ENCODE results near the gene AK8.
"Not testable (repeated sequence)": the region's sequence is repeated elsewhere in the genome, so short reads cannot be mapped to it uniquely, and the experiment has no call there.

Gene AK8

DNA sequence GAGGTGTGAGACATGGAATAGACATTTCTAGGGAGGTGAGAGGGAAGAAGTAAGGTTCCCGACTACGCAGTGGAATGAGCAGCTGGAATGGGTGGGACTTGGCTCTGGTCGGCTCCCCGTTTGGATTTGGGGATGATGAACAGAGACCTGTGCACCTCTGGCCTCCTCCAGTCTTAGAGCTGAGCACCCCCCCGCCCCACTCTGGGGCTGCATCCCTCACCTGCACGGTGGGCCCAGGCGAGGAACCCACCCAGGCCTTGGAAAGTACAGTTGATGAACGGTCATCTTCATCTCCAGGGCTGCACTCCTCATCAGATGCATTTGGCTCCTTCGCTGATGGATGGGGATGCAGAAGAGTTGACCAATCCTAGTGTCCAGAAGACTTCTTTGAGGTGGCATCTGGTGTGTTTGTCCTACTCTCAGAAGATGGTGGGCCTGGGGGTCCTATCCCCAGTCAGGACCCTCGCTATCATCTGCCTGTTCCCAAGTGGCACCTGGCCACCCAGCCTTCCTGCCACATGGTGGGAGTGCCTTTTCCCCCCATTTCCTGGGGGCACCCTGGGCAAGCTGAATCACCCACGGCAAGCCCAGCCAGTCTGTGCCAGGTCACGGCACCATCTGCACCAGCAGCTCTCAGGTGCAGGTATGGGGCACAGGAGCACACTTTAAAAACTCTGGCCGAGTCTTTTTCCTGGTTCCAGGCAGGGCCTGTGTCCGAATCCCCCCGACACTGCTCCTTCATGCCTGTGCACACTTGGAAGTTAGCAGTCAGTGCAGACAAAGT lies 137.4 kb downstream of the AK8 start:
- no peak for FAIRE-seq

DNA sequence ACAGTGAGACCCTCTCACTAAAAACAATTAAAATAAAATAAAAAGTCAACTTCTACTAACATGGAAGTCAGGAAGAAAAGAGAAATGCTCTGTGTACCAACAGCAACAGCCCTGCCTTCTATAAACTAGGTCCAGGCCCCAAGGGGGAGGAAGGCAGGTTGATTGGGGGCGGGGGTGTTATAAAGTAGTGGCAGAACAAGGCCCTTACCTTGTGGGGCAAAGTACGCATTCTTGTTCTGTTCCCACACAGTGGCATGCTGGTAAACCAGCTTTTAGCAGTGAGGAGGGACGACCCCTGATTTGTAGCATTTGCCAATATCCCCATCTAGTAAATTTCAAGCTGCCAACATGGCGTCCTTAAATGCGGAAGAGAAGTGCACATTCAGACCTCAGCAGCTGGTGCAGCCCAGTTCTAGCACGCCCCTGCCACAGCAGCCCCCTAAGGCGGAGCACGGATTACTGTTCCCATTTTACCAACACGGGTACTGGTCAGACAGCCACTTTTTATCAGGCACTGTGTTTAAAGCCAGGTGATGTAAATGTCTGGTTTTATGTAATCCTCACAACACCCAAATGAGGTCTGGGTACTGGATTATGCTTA lies 138.3 kb downstream of the AK8 start:
- FAIRE-seq: no peak

DNA sequence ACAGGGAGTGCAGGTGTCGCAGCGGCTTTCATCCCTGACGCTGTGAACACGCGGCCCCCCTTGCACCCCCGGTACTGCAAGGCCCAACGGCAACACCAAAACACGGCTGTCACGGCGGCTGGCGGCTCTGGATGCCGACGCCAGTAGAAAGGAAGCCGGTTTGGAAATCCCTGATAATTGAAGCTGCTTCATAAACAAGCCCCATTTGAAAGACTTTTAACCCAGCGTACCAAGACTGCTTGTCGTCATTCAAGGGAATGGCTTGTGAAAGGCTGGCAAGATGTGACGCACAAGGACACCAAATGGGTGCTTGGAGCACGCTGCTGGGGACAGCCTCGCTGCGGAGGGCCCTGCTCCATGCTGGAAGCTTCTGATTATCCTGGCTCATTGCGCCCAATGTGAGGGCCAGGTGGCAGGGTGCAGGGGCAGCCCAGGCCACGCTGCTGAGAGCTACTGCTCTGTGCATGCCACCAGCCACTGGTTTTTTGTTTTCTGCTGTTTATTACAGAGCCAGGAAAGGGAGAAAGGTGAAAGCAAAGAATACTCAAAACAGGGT lies 144.7 kb downstream of the AK8 start:
- FAIRE-seq: no peak

DNA sequence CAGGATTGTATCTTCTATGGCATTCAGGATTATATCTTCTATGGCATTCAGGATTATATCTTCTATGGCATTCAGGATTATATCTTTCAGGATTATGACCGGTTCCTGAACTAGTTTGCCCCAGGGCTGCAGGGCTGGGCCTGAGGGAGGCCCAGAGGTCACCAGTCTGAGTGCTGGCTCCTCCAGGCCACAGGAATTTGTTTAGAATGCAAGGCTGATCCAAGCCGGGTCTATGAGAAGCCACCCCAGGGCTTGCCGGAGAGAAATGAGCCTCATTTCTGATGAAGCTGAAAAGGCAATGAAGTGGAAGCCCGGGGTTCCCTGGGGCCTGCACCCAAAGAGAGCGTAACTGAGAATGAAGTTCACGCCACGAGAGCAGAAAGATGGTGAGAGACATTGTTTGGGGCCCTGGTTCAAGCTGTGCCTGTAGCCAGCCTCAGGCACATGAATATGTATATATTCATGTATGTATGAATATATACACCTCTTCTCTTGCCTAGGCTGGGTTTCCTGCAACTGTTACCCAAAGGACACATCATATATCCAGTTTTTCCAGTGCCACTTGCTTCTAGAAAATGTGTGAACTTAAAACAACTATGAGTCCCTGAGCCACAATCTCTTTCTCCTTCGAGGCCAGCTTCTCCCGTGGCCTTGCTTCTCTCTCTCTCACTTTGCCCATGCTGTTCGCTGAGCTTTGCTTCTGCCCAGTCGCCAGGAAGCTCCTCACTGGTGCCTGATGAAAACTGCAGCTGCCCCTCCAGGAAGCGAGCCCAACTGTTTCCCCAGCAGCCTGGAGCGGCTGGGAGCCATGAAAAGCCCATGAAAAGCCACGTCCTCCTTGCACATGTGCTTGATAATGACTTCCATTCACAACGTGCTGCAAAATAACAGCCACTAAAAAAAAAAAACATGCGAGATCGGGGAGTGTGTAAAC lies 145.5 kb downstream of the AK8 start:
- no peak for FAIRE-seq

DNA sequence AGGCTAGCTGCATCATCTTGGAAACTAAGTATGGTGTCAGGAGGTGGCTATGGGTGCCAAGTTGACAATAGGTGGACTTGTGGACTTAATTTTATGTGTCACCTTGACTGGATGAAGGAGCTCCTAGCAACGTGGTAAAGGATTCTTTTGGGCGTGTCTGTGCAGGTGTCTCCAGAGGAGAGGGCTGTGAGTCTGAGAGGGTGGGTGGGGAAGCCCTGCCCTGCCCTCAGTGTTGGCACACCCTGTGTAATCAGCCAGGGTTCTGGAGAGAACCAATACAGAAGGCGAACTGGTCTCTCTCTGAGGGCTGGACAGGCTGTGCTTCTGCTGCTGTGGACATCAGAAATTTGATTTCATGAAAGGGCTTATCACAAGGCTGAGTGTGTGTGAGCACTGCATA lies 146.9 kb downstream of the AK8 start:
- FAIRE-seq: no peak

DNA sequence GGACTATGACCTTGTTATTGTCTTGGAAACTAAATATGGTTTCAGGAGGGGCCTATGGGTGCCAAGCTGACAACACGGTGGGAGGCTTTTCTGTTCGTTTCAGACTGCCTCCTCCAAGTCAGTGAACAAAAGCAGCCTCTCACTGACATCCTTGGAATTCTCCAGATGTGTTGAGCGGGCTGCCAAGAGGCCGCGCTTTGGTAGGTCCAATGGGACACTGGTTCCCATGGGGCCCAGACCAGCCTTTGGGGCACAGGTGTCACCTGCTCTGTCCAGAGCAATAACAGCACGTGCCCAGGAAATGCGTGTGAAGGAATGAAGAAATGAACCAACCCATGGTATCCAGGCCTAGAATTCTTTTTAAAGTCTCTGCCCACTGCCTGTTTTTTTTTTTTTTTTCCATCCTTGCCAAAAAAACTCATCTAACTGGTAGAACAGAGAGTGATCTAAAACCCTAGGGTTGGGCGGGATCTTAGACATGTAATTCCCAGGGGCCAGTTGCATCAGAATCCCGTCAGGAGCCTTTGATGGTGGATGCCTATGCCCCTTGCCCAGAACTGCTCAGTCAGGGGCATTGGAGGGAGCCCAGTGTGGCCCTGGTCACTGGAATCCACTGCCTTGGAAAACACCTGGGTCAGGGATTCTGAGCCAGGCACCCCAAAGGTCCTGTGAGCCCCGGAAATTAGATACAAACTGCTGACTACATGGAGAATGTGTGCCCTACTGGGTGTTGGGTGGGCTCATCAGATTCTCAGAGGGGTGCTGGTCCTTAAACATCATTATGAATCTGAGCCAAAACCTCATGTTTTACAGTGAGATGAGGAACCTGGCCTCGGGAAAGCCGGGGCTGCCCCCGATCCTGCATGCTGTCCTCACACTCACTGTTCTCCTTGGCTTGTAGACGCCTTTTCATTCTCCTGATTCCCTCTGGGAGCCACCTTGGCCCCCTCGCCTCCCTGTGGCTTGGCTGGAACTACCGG lies 147.7 kb downstream of the AK8 start:
- FAIRE-seq: no peak

DNA sequence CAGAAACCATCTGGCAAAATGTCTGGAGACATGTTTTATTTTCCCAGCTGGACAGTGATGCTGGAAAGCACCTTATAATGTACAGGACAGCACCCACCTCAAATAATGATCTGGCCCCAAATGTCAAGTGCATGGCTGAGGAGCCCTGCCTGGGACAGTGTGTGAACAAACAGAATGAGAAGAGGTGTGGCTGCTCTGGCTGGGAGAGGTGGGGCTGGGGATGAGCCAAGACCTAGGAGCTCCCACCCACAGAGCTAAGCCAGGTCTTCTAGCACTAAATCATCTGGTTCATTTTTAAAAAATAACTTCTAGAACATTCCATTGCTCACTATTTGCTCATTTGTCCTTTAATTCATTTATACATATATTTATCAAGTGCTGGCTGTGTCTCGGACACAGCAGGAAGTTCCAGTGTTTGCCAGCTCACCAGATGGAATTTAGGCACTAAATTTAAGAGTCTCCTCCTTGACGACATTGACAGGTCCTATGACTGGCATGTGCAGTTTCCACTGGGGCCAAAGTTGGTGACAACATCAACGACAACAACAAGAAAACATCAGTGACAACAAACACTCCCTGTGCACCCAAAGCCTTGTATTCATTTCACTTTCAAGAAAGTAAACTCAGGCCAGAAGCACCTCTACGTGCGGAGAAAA lies 148.7 kb downstream of the AK8 start:
- no peak for FAIRE-seq

DNA sequence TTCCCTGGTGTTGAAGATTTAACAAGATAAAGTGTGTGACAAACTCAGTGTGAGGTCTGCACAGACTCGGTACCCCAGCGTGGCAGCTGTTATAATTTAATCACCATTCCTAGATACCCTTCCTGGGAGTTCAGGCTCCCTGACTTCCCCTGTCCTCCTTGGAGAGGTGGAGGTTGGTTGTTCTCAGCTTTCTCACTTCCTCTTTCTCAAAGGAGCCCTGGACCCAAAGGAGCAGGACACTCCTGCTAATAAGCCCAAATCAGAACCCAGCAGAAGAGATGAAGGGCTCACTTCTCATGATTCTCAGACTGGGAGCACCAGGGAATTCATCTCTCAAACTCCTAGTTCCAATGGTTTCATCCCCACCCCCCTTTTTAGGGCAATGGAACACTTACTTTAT lies 149.6 kb downstream of the AK8 start:
- no peak for FAIRE-seq

DNA sequence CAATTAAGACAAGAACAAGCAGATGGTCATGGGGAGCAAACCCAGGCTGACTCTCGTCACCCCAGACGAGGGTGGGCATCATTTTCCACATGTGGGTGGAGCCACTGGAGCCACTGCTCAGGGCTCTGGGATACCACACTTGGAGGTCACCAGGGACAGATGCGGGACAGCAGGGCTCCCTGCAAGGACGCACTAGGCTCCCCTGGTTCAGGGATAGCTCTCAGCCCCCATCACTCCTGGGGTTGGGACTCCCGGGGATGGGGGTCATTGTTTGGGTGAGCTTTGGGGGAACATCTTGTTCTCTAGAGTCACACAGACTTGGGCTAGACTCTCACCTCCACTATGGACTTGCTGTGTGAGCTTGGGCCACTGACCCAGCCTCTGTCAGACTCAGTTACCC lies 150.0 kb downstream of the AK8 start:
- FAIRE-seq: no peak

DNA sequence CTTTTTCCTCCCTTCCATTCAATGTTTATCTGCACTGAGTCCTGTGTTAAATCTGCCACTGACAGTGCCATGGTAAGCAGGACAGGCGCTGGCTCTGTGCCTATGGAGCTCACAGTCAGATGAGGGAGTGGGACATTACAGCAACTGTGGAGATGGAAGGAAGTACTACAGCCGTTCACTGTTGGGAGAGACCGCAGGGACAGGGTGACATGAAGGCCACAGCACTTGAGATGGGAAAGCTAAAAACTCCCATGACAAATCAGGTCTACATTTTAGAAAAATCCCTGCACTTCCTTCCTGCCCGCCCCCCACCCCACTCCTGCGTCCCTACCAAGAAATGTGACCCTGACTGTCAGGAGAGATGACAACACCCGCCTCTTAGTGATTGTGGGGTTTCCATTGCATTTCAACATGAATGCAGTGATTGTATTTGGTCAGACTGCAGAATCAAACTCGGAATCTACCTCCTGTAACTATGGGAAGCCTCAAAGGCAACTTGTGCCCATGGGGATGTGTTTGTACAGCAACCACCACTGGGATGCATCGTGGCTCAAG lies 151.4 kb downstream of the AK8 start:
- no peak for FAIRE-seq

DNA sequence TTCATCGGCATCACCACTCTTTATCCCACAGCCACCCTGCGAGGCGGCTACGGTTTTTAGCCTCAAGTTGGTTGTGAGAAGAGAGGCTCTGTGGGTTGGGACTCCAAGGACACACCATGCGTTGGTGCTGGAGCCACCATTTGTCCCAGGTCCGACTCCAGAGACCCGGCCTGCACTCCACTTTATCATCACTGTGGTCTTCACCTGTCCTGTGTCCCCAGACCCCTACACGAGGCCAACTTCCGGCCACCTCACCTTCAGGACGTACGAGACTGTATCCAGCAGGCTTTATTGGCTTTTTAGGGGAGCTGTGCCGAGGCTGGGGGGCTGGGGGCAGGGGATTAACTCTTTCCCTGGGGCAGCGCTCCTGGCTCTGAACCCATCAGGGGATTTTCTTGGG lies 152.8 kb downstream of the AK8 start:
- no peak for FAIRE-seq

DNA sequence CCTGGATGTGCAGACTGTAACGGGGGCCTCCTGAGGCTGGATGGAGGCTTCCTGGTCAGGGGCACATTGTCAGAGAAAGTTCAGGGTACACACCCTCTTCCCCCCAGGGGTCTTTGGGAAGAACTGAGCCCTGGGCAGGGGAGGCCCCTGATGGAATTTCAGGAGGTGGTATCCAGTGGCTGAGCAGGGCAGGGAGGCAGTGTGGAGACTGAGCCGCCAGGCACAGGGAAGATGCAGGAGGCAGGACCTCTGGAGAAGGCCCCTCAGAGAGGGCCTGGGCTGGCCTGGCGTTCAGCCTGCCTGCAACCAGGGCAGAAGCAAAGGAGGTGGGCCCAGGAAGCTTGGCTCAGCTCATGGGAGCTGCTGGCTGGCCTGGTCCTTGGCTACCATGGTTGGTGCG lies 154.3 kb downstream of the AK8 start:
- FAIRE-seq: no peak

DNA sequence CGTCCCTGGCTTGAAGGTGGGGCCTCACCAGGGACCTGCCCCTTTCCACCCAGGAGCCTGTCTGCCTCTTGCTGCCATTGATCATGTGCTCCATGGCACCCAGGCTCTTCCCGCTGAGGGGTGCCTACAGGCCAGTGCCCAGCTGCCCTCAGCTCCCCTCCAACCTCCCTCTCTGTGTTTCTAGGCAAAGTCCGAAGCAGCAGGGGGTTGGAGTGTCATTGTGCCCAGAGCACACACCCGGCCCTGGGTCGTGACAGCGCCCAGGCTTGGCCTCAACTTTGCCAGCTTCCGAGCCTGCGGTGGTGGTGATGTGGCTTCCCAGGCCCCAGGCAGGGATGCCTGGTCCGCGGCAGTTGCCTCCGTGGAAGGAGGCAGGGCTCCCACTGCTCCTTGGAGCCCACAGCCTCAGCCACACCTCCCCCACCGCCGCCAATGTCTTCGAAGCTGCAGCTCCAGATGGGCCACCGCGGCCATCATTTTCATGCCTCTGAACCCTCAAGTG lies 155.5 kb downstream of the AK8 start:
- no peak for FAIRE-seq

DNA sequence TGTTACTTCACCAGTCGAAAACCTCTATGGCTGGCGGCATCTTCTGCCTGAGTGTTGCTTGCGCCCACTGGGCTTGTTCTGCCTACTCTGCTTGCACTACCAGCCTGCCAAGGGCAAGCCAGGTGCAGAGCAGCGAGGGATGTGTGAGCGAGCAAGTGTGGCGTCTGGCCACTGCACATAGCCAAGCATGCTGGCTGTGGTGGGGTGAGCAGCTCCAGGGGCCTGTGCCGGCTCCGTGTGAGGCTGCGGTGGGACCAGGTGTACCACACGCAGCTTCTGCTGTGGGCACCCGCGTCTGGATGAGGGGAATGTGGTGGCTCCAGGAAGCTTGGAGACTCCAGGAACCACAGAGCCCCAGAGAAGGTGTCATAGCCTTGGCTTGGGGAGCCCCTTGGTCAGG lies 156.4 kb downstream of the AK8 start:
- no peak for FAIRE-seq

DNA sequence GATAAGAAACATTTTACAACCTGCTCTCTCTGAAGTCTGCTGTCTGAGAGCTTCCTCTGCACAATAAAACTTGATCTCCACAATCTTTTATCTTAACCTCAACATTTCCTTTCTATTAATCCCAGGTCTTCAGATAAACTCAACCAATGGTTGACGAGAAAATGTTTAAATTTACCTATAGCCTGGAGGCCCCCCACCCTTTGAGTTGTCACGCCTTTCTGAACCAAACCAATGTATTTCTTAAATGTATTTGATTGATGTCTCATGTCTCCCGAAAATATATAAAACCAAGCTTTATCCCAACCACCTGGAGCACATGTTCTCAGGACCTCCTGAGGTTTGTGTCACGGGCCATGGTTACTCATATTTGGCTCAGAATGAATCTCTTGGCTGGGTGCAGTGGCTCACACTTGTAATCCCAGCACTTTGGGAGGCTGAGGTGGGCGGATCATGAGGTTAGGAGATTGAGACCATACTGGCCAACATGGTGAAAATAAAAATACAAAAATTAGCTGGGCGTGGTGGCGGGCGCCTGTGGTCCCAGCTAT lies 159.6 kb downstream of the AK8 start:
- FAIRE-seq: not testable (repeated sequence)

DNA sequence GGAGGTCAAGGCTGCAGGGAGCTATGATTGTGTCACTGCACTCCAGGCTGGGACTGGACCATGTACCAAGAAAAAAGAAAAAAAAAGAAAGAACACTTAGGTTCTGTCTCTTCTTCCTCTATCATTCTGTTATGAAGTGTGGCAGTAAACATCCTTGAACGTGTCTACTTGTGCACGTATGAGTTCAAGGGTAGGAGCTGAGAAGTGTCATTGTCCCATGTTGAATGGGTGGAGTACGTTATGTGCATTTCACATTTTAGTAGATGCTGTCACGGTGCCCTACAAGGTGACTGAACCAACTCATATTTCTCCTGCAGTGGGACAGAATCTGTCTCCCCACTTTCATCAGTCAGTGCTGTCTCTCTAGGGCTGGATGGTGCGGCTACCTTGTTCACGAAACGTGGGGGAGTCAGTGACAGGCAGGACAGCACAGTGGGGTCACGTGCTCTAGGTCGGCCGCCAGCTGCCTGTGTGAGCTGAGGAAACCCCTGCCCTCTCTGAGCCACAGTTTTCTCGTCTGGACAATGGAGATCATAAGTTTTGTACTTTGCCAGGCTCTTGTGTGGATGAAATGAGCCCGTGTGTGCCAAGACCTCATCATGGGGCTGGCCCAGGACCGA lies 160.6 kb downstream of the AK8 start:
- FAIRE-seq: no peak

DNA sequence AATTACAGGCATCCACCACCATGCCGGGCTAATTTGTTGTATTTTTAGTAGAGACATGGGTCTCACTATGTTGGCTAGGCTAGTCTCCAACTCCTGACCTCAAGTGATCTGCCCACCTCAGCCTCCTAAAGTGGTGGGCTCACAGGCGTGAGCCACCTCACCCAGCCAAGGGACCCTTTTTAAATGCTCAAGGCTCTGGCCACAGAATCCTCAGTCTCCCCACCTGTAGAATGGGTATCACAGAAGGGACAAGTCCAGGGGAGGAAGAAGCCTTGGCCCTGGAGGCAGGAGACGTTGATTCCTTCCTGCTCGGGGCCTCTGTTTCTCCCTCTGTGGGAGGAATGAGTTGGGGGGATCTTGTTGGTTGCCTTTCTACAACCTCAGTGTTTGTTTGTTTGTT lies 162.1 kb downstream of the AK8 start:
- no peak for FAIRE-seq

DNA sequence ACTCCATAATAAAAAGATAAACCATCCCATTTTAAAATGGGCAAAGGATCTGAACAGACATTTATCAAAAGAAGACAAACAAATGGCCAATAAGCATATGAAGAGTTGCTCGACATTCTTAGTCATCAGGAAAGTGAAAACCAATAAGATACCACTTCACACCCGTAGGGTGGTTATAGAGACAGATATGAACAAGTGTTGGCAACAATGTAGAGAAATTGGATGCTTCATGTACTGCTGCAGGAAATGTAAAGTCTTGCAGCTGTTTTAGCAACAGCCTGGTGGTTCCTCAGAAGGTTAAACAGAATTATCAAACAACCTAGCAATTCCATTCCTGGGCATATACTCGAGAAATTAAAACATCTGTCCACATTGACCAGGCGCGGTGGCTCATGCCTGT lies 165.3 kb downstream of the AK8 start:
- FAIRE-seq: no peak

DNA sequence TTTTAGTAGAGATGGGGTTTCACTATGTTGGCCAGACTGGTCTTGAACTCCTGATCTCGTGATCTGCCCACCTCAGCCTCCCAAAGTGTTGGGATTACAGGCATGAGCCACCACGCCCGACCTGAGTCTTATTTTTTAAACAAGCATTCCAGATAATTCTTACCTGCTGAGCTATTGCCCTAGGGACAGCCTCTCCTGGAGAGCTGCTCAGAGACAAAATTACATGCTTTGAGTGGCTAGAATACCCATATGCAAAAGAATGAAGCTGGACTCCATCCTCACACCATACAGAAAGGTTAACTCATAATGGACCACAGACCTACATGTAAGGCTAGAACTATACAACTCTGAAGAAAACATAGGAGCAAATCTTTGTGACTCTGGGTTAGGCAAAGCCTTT lies 166.2 kb downstream of the AK8 start:
- FAIRE-seq: no peak

DNA sequence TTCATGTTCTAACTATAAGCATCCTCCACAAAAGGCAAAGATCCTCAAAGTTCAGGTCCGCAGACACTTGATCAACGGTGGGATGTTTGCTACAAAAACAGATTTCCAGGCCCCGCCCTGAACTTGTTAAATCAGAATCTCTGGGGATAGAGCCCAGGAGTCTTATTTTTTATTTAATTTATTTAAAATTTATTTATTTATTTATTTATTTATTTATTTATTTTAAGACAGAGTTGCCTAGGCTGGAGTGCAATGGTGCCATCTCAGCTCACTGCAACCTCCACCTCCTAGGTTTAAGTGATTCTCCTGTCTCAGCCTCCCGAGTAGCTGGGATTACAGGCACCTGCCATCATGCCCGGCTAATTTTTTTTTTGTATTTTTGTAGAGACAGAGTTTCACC lies 166.9 kb downstream of the AK8 start:
- FAIRE-seq: not testable (repeated sequence)

Data from endometrium (tissue), 2 donors.